Hepatocyte (in vitro differentiated cells): ENCODE data around the gene C11orf52. TPM values are rescaled to one million over a fixed set of nuclear protein-coding genes. Genes with fewer than 3 reads are reported as not detected.
A peak's percentile ranks its signal among the peaks of the same experiment; 100 is the strongest.

ENCODE experiments used
- DNase-seq: peaks from one replicate; pipeline ENCODE4 v3.0.0-alpha.2; 2016; ENCODE audit warnings: low spot score
- H2AFZ ChIP-seq: fragments of 200-600 bp; sonication (generic); 2 replicates; pipeline ENCODE4 v1.6.0; 2016; ENCODE audit warnings: antibody characterized with exemption, mild to moderate bottlenecking
- H3K27ac ChIP-seq: fragments of 200-600 bp; sonication (generic); 2 replicates; pipeline ENCODE4 v1.5.1; 2016; ENCODE audit warnings: mild to moderate bottlenecking
- H3K27me3 ChIP-seq: fragments of 200-600 bp; sonication (generic); 2 replicates; pipeline ENCODE4 v1.6.1; 2016
- H3K36me3 ChIP-seq: fragments of 200-600 bp; sonication (generic); replicated peaks from 2 replicates; pipeline ENCODE4 v1.5.1; 2016; ENCODE audit warnings: low read depth; ENCODE audit not compliant: insufficient read depth
- H3K4me1 ChIP-seq: fragments of 200-600 bp; sonication (generic); 2 replicates; pipeline ENCODE4 v1.5.1; 2016; ENCODE audit warnings: mild to moderate bottlenecking, moderate library complexity; ENCODE audit not compliant: insufficient read depth
- H3K4me2 ChIP-seq: fragments of 200-600 bp; sonication (generic); 2 replicates; pipeline ENCODE4 v1.6.0; 2016
- H3K4me3 ChIP-seq: fragments of 200-600 bp; sonication (generic); 2 replicates; pipeline ENCODE4 v1.5.1; 2016; ENCODE audit warnings: mild to moderate bottlenecking
- H3K79me2 ChIP-seq: fragments of 200-600 bp; sonication (generic); 2 replicates; pipeline ENCODE4 v1.6.0; 2017; ENCODE audit warnings: mild to moderate bottlenecking
- H3K9me2 ChIP-seq: fragments of 200-600 bp; sonication (generic); replicated peaks from 2 replicates; pipeline ENCODE4 v1.6.0; 2017; ENCODE audit warnings: mild to moderate bottlenecking; ENCODE audit not compliant: insufficient read depth
- H3K9me3 ChIP-seq: fragments of 200-600 bp; sonication (generic); 2 replicates; pipeline ENCODE4 v1.5.1; 2016; ENCODE audit warnings: low read depth, mild to moderate bottlenecking
- H4K20me1 ChIP-seq: fragments of 200-600 bp; sonication (generic); 2 replicates; pipeline ENCODE4 v1.6.0; 2016; ENCODE audit warnings: mild to moderate bottlenecking; ENCODE audit not compliant: insufficient read depth, poor library complexity, severe bottlenecking
- CTCF ChIP-seq: fragments of 200-600 bp; sonication (generic); IDR thresholded peaks from 2 replicates; pipeline ENCODE4 v1.5.1; 2016; ENCODE audit warnings: antibody characterized with exemption, mild to moderate bottlenecking; ENCODE audit not compliant: poor library complexity
- EZH2 ChIP-seq: fragments of 200-600 bp; sonication (generic); IDR thresholded peaks from 2 replicates; pipeline ENCODE4 v1.6.1; 2016; ENCODE audit warnings: antibody characterized with exemption, mild to moderate bottlenecking, borderline replicate concordance
- EZH2phosphoT487 ChIP-seq: fragments of 200-600 bp; sonication (generic); IDR thresholded peaks from one replicate; pipeline ENCODE4 v1.6.1; 2018; ENCODE audit warnings: antibody characterized with exemption, mild to moderate bottlenecking, low read depth, moderate library complexity; ENCODE audit not compliant: unreplicated experiment, severe bottlenecking
- WGBS: methylation state at CpG from one replicate; pipeline ENCODE4 v1.1.6; 2016; ENCODE audit warnings: low lambda C conversion rate; ENCODE audit errors: missing lambda C conversion rate; 5-methylcytosine and 5-hydroxymethylcytosine counted together
- polyA plus RNA-seq: library from polyadenylated mRNA; unstranded; fragments of >200 nt; fragmentation: Nextera tagmentation; extraction: Ambion mirVana; gene quantifications from 2 replicates; pipeline ENCODE4 v1.2.1, GENCODE V29; 2016
- total RNA-seq: library from RNA; depleted of rRNA; stranded (reverse); fragments of >200 nt; gene quantifications from 2 replicates; pipeline ENCODE4 v1.2.3, GENCODE V29; 2014

Gene C11orf52
- total and polyA plus RNA-seq, 2 experiments from 2014 or later, result 14.8 to 23.7 TPM

GRCh38 chr11:111870886-111871692, 47.6 kb upstream of the C11orf52 start, which contains the start of gene ALG9:
Gene ALG9, minus strand, starts transcription at chr11:111871581. Its CDS starts 99 bp downstream, at chr11:111871482.
- Histone ChIP-seq H3K9me3 (no peaks in the 10 kb centered on the region), H3K27me3 (no peaks in the 10 kb centered on the region), H3K36me3 (no peaks in the 10 kb centered on the region), H3K79me2 (peaks cover 13% of the 10 kb centered on the region), H3K4me3 (peak within 1 kb of the TSS; percentile 98), H4K20me1 (no peaks in the 10 kb centered on the region), H2AFZ (peak within 1 kb of the TSS; percentile 96), H3K27ac (peak within 1 kb of the TSS; percentile 97), H3K9me2 (no peaks in the 10 kb centered on the region), H3K4me2 (peak within 1 kb of the TSS; percentile 86), H3K4me1 (peaks cover 11% of the 10 kb centered on the region)
- TF ChIP-seq EZH2, result no peak
- TF ChIP-seq CTCF, result peak; percentile 22
- DNase-seq, result peak; percentile 84
- WGBS, result 1% methylated on average over 45 of the region's 51 CpGs

GRCh38 chr11:111871693-111872161, 47.0 kb upstream of the C11orf52 start:
- no peaks in the 10 kb centered on the region for H4K20me1 ChIP-seq
- H3K9me3 ChIP-seq, result no peaks in the 10 kb centered on the region
- H3K36me3 ChIP-seq, result no peaks in the 10 kb centered on the region
- H3K9me2 ChIP-seq, result no peaks in the 10 kb centered on the region
- H3K4me1 ChIP-seq, result peaks cover 11% of the 10 kb centered on the region
- H3K27ac ChIP-seq, result peak overlapping the region; percentile 97
- peaks cover 13% of the 10 kb centered on the region for H3K79me2 ChIP-seq
- H2AFZ ChIP-seq, result peak overlapping the region; percentile 96
- H3K4me2 ChIP-seq, result peak overlapping the region; percentile 86
- no peaks in the 10 kb centered on the region for H3K27me3 ChIP-seq
- no peak for TF ChIP-seq CTCF
- TF ChIP-seq EZH2phosphoT487, result no peak
- TF ChIP-seq EZH2, result no peak
- WGBS, result 70% methylated on average over 5 of the region's 5 CpGs
- no peak for DNase-seq
- peak overlapping the region; percentile 98 for H3K4me3 ChIP-seq

- peak; percentile 43 for DNase-seq
- H3K79me2 ChIP-seq, result no peaks in the 10 kb centered on the region
- H3K9me2 ChIP-seq, result no peaks in the 10 kb centered on the region
- no peaks in the 10 kb centered on the region for H3K9me3 ChIP-seq
- H3K4me2 ChIP-seq, result peak overlapping the region; percentile 78
- peak overlapping the region; percentile 97 for H3K27ac ChIP-seq
- 1% methylated on average over 13 of the region's 13 CpGs for WGBS
- H3K4me1 ChIP-seq, result no peaks in the 10 kb centered on the region
- no peaks in the 10 kb centered on the region for H3K27me3 ChIP-seq
- TF ChIP-seq EZH2phosphoT487 (no peak), CTCF (peak; percentile 15), EZH2 (no peak)
- H4K20me1 ChIP-seq, result no peaks in the 10 kb centered on the region
- peak overlapping the region; percentile 31 for H3K4me3 ChIP-seq
- no peaks in the 10 kb centered on the region for H3K36me3 ChIP-seq
- peak overlapping the region; percentile 81 for H2AFZ ChIP-seq
Observed at GRCh38 chr11:111878385-111878848, 40.3 kb upstream of the C11orf52 start.
